GM18511 (cell line): ENCODE measurements around the gene SIRT1.
A peak's percentile ranks its signal among the peaks of the same experiment; 100 is the strongest.
"Not testable (repeated sequence)": the region's sequence is repeated elsewhere in the genome, so short reads cannot be mapped to it uniquely, and the experiment has no call there.

Experiments used
- ATAC-seq: cut with Tn5 transposase; IDR thresholded peaks from one replicate; pipeline ENCODE4 v1.9.1; 2021; ENCODE audit warnings: mild to moderate bottlenecking, moderate library complexity; ENCODE audit not compliant: unreplicated experiment

The SIRT1 gene

GRCh38 chr10:67884313-67884841 lies at the start of gene SIRT1:
TSS of gene SIRT1 (plus strand) at chr10:67884656. CDS start at chr10:67884722, 66 bp downstream.
- peak; percentile 89 for ATAC-seq

- not testable (repeated sequence) for ATAC-seq
Observed at GRCh38 chr10:67835541-67836394, 48.7 kb upstream of the SIRT1 start.

- ATAC-seq = no peak
Observed at GRCh38 chr10:67836488-67836887, 48.0 kb upstream of the SIRT1 start.

- ATAC-seq = no peak
Observed at GRCh38 chr10:67836972-67837371, 47.5 kb upstream of the SIRT1 start.

- no peak for ATAC-seq
Observed at GRCh38 chr10:67837541-67838314, 46.7 kb upstream of the SIRT1 start, which contains the start of gene DNAJC12. TSS of gene DNAJC12 (minus strand) at chr10:67838188. CDS start at chr10:67838011, 177 bp downstream.

GRCh38 chr10:67839511-67839910 lies 44.9 kb upstream of the SIRT1 start:
- ATAC-seq = not testable (repeated sequence)

GRCh38 chr10:67839951-67840350 lies 44.5 kb upstream of the SIRT1 start:
- no peak for ATAC-seq

GRCh38 chr10:67841737-67842136 lies 42.7 kb upstream of the SIRT1 start:
- ATAC-seq = no peak

GRCh38 chr10:67843284-67843683 lies 41.2 kb upstream of the SIRT1 start:
- ATAC-seq = no peak

- peak; percentile 96 for ATAC-seq
Observed at GRCh38 chr10:67849331-67850011, 35.0 kb upstream of the SIRT1 start.

GRCh38 chr10:67851186-67851585 lies 33.3 kb upstream of the SIRT1 start:
- no peak for ATAC-seq

GRCh38 chr10:67852761-67853160 lies 31.7 kb upstream of the SIRT1 start:
- ATAC-seq = no peak

- no peak for ATAC-seq
Observed at GRCh38 chr10:67853512-67853911, 30.9 kb upstream of the SIRT1 start.

GRCh38 chr10:67858971-67859370 lies 25.5 kb upstream of the SIRT1 start:
- ATAC-seq = no peak

GRCh38 chr10:67861750-67862432 lies 22.6 kb upstream of the SIRT1 start:
- ATAC-seq = no peak

GRCh38 chr10:67863094-67863493 lies 21.4 kb upstream of the SIRT1 start:
- ATAC-seq = no peak

GRCh38 chr10:67864607-67865371 lies 19.7 kb upstream of the SIRT1 start:
- no peak for ATAC-seq

GRCh38 chr10:67868132-67868531 lies 16.3 kb upstream of the SIRT1 start:
- ATAC-seq = no peak

GRCh38 chr10:67869996-67870395 lies 14.5 kb upstream of the SIRT1 start:
- ATAC-seq = no peak
